H1 (cell line): Measurements from ENCODE around the gene BBLN. TPM values are rescaled to one million over a fixed set of nuclear protein-coding genes. Genes with fewer than 3 reads are reported as not detected.

Source experiments
- GABPA ChIP-seq: IDR thresholded peaks from 2 replicates; pipeline ENCODE4 v1.6.1; 2011; ENCODE audit warnings: mild to moderate bottlenecking, low read length, moderate library complexity, borderline replicate concordance; ENCODE audit not compliant: insufficient read depth
- SIX5 ChIP-seq: IDR thresholded peaks from 2 replicates; pipeline ENCODE4 v1.6.1; 2011; ENCODE audit warnings: mild to moderate bottlenecking, low read depth, low read length
- SRF ChIP-seq: IDR thresholded peaks from 2 replicates; pipeline ENCODE4 v1.6.1; 2011; ENCODE audit warnings: mild to moderate bottlenecking, low read depth, low read length, moderate library complexity
- USF2 ChIP-seq: IDR thresholded peaks from 2 replicates; pipeline ENCODE4 v1.6.1; 2011; ENCODE audit warnings: low read length, improper control_type of control experiment
- polyA plus RNA-seq, 7 experiments: library from polyadenylated mRNA; depleted of rRNA in 3 of 7; stranded (reverse) in 5 of 7; unstranded in 2 of 7; fragments of >200 nt in 5 of 7; fragments of 200-250 nt in 2 of 7; gene quantifications; 1 replicate in 5 of 7; 2 replicates in 1 of 7; 4 replicates in 1 of 7; pipeline versions ENCODE4 v1.2.1 to v1.2.3, GENCODE V29; 2011 to 2013; ENCODE audit warnings: missing spikeins in 2 of 7, mixed read lengths in 2 of 7
- total RNA-seq: library from RNA; stranded (reverse); fragmentation: NEBNext Ultra II Directional; extraction: Animal tissue kit (Norgen Biotek cat#: 25700); gene quantifications from 2 replicates; pipeline ENCODE4 v1.2.1, GENCODE V29; 2021
- TF ChIP-seq, protein P1 (sequence below): IDR thresholded peaks from 2 replicates; pipeline ENCODE4 v1.6.1; 2012; ENCODE audit warnings: inconsistent platforms

The BBLN gene
- total and polyA plus RNA-seq, 2 of the 8 experiments (the other 6 are each of a cell fraction or from before 2014, with no cell fraction given) = 63.1 to 164 TPM

GRCh38 chr9:128144239-128145181 is 15.6 kb upstream of the BBLN start (continued):
- no peak for TF ChIP-seq USF2
- TF ChIP-seq, protein P1, sequence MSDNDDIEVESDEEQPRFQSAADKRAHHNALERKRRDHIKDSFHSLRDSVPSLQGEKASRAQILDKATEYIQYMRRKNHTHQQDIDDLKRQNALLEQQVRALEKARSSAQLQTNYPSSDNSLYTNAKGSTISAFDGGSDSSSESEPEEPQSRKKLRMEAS = no peak
- TF ChIP-seq SRF = no peak
- no peak for TF ChIP-seq SIX5
- TF ChIP-seq GABPA = no peak
